Mucosa of rectum (tissue), 2 donors: ENCODE measurements around the gene CPSF2.

Source experiments
- H3K27ac ChIP-seq, 2 donors: one replicate each; pipeline ENCODE4 v1.7.0; 2013; ENCODE audit warnings: inconsistent platforms in 2 of 2, low read depth in 2 of 2, low read length in 2 of 2
- H3K27me3 ChIP-seq, 2 donors: one replicate each; pipeline ENCODE4 v1.7.0; 2013; ENCODE audit warnings: low read length in 2 of 2; ENCODE audit not compliant: control insufficient read depth in 2 of 2, insufficient read depth in 2 of 2
- H3K36me3 ChIP-seq, 2 donors: one replicate each; pipeline ENCODE4 v1.7.0; 2013; ENCODE audit warnings: low read length in 2 of 2; ENCODE audit not compliant: control insufficient read depth in 2 of 2, insufficient read depth in 2 of 2
- H3K4me1 ChIP-seq, 2 donors: one replicate each; pipeline ENCODE4 v1.7.0; 2013; ENCODE audit warnings: low read length in 2 of 2, mild to moderate bottlenecking in 1 of 2; ENCODE audit not compliant: control insufficient read depth in 2 of 2, insufficient read depth in 2 of 2
- H3K4me3 ChIP-seq, 2 donors: one replicate each; pipeline ENCODE4 v1.7.0; 2013; ENCODE audit warnings: low read length in 2 of 2
- H3K9ac ChIP-seq, 2 donors: one replicate each; pipeline ENCODE4 v1.7.0; 2013; ENCODE audit warnings: low read length in 2 of 2, low read depth in 1 of 2, mild to moderate bottlenecking in 1 of 2
- H3K9me3 ChIP-seq, 2 donors: one replicate each; pipeline ENCODE4 v1.7.0; 2013; ENCODE audit warnings: low read length in 2 of 2; ENCODE audit not compliant: control insufficient read depth in 2 of 2
- donor health status: healthy.
- donor health status: Normal muscosa, but diverticular disease.

CPSF2 gene

GRCh38 chr14:92217936-92218335 lies 96.2 kb downstream of the CPSF2 start:
- Histone ChIP-seq H3K27me3 (no peaks in the 10 kb centered on the region), H3K4me3 (no peak overlapping the region), H3K4me1 (no peaks in the 10 kb centered on the region), H3K27ac (no peak overlapping the region), H3K9me3 (no peaks in the 10 kb centered on the region), H3K9ac (no peak overlapping the region), H3K36me3 (no peaks in the 10 kb centered on the region)
